Neutrophil (primary cell): Measurements from ENCODE around the gene PDE8A.
"Not testable (repeated sequence)": the region's sequence is repeated elsewhere in the genome, so short reads cannot be mapped to it uniquely, and the experiment has no call there.

Source experiments
- H3K27ac ChIP-seq: fragments of 200-600 bp; sonication (generic); 2 replicates; pipeline ENCODE4 v1.5.1; 2016; ENCODE audit warnings: mild to moderate bottlenecking, moderate library complexity
- H3K27me3 ChIP-seq: fragments of 200-600 bp; sonication (generic); 2 replicates; pipeline ENCODE4 v1.6.0; 2016; ENCODE audit warnings: mild to moderate bottlenecking
- H3K36me3 ChIP-seq: fragments of 200-600 bp; sonication (generic); 2 replicates; pipeline ENCODE4 v1.5.1; 2017
- H3K4me1 ChIP-seq, 2 experiments: fragments of 200-600 bp in 1 of 2; sonication (generic) in 1 of 2; 1 replicate in 1 of 2; 2 replicates in 1 of 2; pipeline versions ENCODE4 v1.5.1 to v1.6.1; 2013 to 2016; ENCODE audit warnings: low read depth in 1 of 2, low read length in 1 of 2, mild to moderate bottlenecking in 1 of 2, moderate library complexity in 1 of 2; ENCODE audit not compliant: control insufficient read depth in 1 of 2, insufficient read depth in 1 of 2
- H3K4me3 ChIP-seq, 2 experiments: fragments of 200-600 bp in 1 of 2; sonication (generic) in 1 of 2; 1 replicate in 1 of 2; 2 replicates in 1 of 2; pipeline ENCODE4 v1.5.1; 2013 to 2016; ENCODE audit warnings: low read depth in 1 of 2, low read length in 1 of 2, mild to moderate bottlenecking in 1 of 2, moderate library complexity in 1 of 2
- H3K9me3 ChIP-seq: fragments of 200-600 bp; sonication (generic); 2 replicates; pipeline ENCODE4 v1.5.1; 2016
- CTCF ChIP-seq: fragments of 200-600 bp; sonication (generic); IDR thresholded peaks from 2 replicates; pipeline ENCODE4 v1.5.1; 2016; ENCODE audit warnings: antibody characterized with exemption

PDE8A gene

GRCh38 chr15:85174521-85174920 lies 192.9 kb downstream of the PDE8A start:
- TF ChIP-seq CTCF = no peak
- no peak overlapping the region for H3K4me3 ChIP-seq
- H3K36me3 ChIP-seq = no peaks in the 10 kb centered on the region
- no peaks in the 10 kb centered on the region for H3K9me3 ChIP-seq
- H3K27me3 ChIP-seq = peaks cover 10% of the 10 kb centered on the region
- H3K27ac ChIP-seq = no peak overlapping the region
- no peaks in the 10 kb centered on the region for H3K4me1 ChIP-seq

GRCh38 chr15:85177042-85177515 lies 195.4 kb downstream of the PDE8A start:
- H3K9me3 ChIP-seq, H3K4me3 ChIP-seq, H3K27me3 ChIP-seq, H3K36me3 ChIP-seq, H3K27ac ChIP-seq, H3K4me1 ChIP-seq: not testable (repeated sequence)

GRCh38 chr15:85178308-85178707 lies 196.7 kb downstream of the PDE8A start:
- H3K4me3 ChIP-seq = no peak overlapping the region
- TF ChIP-seq CTCF = no peak
- H3K27me3 ChIP-seq = no peaks in the 10 kb centered on the region
- no peaks in the 10 kb centered on the region for H3K9me3 ChIP-seq
- H3K27ac ChIP-seq = no peak overlapping the region
- no peaks in the 10 kb centered on the region for H3K4me1 ChIP-seq
- no peaks in the 10 kb centered on the region for H3K36me3 ChIP-seq

- TF ChIP-seq CTCF = no peak
- no peaks in the 10 kb centered on the region for H3K9me3 ChIP-seq
- H3K27me3 ChIP-seq = no peaks in the 10 kb centered on the region
- no peaks in the 10 kb centered on the region for H3K36me3 ChIP-seq
- no peak overlapping the region for H3K27ac ChIP-seq
- H3K4me1 ChIP-seq = no peaks in the 10 kb centered on the region
- H3K4me3 ChIP-seq = no peak overlapping the region
Measured at GRCh38 chr15:85179700-85180099, 198.0 kb downstream of the PDE8A start.

- not testable (repeated sequence) for H3K9me3 ChIP-seq, H3K36me3 ChIP-seq, H3K4me1 ChIP-seq, H3K27me3 ChIP-seq, H3K4me3 ChIP-seq, H3K27ac ChIP-seq
Measured at GRCh38 chr15:85185350-85185749, 203.7 kb downstream of the PDE8A start.

- H3K27ac ChIP-seq, H3K27me3 ChIP-seq, H3K4me3 ChIP-seq, H3K9me3 ChIP-seq, H3K4me1 ChIP-seq, H3K36me3 ChIP-seq: not testable (repeated sequence)
Measured at GRCh38 chr15:85188171-85188577, 206.5 kb downstream of the PDE8A start.
